GM12874 (cell line): ENCODE measurements around the gene LTBP4.

Experiments
- CTCF ChIP-seq: IDR thresholded peaks from 2 replicates; pipeline ENCODE4 v1.5.1; 2011; ENCODE audit warnings: low read depth, mild to moderate bottlenecking, control low read depth, low read length, moderate library complexity; ENCODE audit not compliant: insufficient read depth

The LTBP4 gene

GRCh38 chr19:40608240-40608621 is 7.1 kb downstream of the LTBP4 start:
- TF ChIP-seq CTCF = no peak

- no peak for TF ChIP-seq CTCF
These were observed 7.8 kb downstream of the LTBP4 start for GRCh38 chr19:40608957-40609356.

GRCh38 chr19:40609561-40610395 is 8.6 kb downstream of the LTBP4 start:
- no peak for TF ChIP-seq CTCF

- no peak for TF ChIP-seq CTCF
These were observed 9.4 kb downstream of the LTBP4 start for GRCh38 chr19:40610396-40611064.

GRCh38 chr19:40611096-40611495 is 9.9 kb downstream of the LTBP4 start:
- TF ChIP-seq CTCF = no peak

GRCh38 chr19:40611900-40612698 is 10.9 kb downstream of the LTBP4 start:
- TF ChIP-seq CTCF = no peak
